Uterus (tissue), 2 donors: Measurements from ENCODE around the gene WDFY2.

Experiments
- POLR2A ChIP-seq, 2 donors: fragments of 450-650 bp; IDR thresholded peaks; one replicate each; pipeline ENCODE4 v1.6.1; 2016; ENCODE audit warnings: antibody characterized with exemption in 2 of 2, mild to moderate bottlenecking in 1 of 2, moderate library complexity in 1 of 2
- TF ChIP-seq, protein P1 (sequence below), 4 experiments: fragments of 200-600 bp in 2 of 4; fragments of 450-650 bp in 2 of 4; sonication (generic) in 2 of 4; IDR thresholded peaks; one replicate each; pipeline ENCODE4 v1.5.1; 2016 to 2019; ENCODE audit warnings: antibody characterized with exemption in 4 of 4, mild to moderate bottlenecking in 2 of 4, moderate library complexity in 1 of 4

DNA sequence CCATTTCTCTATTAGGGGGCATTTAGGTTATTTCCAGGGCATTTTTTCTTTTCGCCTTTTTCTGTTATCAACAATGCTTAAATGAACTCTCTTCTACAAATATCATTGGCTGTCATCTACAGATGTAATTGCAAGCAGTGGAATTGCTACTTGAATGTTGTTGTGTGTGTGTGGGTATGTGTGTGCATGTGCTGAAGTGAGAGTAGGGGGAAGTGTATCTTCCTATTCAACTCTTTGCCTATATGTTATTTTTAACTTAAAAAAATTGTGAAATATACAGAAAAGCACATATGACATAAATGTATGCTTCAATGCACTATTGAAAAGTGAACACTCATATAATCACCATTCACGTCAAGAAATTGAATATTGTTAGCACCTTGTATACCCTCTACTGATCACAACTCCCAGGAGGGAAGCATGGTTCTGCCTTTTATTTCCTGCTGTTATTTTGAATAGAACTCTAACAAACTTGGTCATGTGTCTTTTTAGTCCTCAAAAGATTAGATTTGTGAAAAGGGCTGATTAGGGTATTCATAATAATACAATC, 24.7 kb downstream of the WDFY2 start:
- TF ChIP-seq, protein P1, sequence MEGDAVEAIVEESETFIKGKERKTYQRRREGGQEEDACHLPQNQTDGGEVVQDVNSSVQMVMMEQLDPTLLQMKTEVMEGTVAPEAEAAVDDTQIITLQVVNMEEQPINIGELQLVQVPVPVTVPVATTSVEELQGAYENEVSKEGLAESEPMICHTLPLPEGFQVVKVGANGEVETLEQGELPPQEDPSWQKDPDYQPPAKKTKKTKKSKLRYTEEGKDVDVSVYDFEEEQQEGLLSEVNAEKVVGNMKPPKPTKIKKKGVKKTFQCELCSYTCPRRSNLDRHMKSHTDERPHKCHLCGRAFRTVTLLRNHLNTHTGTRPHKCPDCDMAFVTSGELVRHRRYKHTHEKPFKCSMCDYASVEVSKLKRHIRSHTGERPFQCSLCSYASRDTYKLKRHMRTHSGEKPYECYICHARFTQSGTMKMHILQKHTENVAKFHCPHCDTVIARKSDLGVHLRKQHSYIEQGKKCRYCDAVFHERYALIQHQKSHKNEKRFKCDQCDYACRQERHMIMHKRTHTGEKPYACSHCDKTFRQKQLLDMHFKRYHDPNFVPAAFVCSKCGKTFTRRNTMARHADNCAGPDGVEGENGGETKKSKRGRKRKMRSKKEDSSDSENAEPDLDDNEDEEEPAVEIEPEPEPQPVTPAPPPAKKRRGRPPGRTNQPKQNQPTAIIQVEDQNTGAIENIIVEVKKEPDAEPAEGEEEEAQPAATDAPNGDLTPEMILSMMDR (IDR thresholded peaks at IDR 0.05): no peak
- TF ChIP-seq POLR2A (IDR thresholded peaks at IDR 0.05): no peak
